ENCODE data around the gene KRT16. TPM values are rescaled to one million over a fixed set of nuclear protein-coding genes. Genes with fewer than 3 reads are reported as not detected.

Gene KRT16
- total RNA-seq, 1 donor from 2014 or later: not detected

DNA sequence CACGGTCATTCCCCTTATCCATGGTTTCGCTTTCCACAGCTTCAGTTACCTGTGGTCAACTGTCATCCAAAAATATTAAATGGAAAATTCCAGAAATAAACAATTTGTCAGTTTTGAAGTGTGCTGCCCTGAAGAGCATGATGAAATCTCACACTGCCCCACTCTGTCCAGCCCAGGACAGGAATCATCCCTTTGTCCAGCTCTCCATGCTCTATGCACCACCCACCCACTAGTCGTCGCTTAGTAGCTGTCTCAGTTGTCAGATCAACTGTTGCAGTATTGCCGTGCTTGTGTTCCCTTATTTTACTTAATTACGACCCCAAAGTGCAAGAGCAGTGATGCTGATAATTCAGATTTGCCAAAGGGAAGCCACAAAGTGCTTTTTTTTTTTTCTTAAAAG lies 51.0 kb downstream of the KRT16 start:
- no peak for DNase-seq
- Mint-ChIP-seq H3K4me3 (ENCODE audit: unreplicated experiment) (no peak overlapping the region), H3K9me3 (ENCODE audit: unreplicated experiment) (peaks cover 1% of the 10 kb centered on the region), H3K27me3 (ENCODE audit: unreplicated experiment) (no peaks in the 10 kb centered on the region), H3K4me1 (ENCODE audit: low read depth, unreplicated experiment) (no peaks in the 10 kb centered on the region), H3K27ac (ENCODE audit: unreplicated experiment) (no peak overlapping the region), H3K36me3 (ENCODE audit: unreplicated experiment) (no peaks in the 10 kb centered on the region)
- TF ChIP-seq, protein P1, sequence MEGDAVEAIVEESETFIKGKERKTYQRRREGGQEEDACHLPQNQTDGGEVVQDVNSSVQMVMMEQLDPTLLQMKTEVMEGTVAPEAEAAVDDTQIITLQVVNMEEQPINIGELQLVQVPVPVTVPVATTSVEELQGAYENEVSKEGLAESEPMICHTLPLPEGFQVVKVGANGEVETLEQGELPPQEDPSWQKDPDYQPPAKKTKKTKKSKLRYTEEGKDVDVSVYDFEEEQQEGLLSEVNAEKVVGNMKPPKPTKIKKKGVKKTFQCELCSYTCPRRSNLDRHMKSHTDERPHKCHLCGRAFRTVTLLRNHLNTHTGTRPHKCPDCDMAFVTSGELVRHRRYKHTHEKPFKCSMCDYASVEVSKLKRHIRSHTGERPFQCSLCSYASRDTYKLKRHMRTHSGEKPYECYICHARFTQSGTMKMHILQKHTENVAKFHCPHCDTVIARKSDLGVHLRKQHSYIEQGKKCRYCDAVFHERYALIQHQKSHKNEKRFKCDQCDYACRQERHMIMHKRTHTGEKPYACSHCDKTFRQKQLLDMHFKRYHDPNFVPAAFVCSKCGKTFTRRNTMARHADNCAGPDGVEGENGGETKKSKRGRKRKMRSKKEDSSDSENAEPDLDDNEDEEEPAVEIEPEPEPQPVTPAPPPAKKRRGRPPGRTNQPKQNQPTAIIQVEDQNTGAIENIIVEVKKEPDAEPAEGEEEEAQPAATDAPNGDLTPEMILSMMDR (IDR thresholded peaks at IDR 0.05; ENCODE audit: partially characterized antibody, unreplicated experiment): no peak

Other genes with a start within 250 kb of the KRT16 start
- 0.61 TPM for gene KRT33B, start 243.0 kb downstream of the KRT16 start, total RNA-seq (ENCODE audit: unreplicated experiment)
- gene KRT34, start 230.5 kb downstream of the KRT16 start, total RNA-seq (ENCODE audit: unreplicated experiment): not detected
- gene KRT31, start 215.2 kb downstream of the KRT16 start, total RNA-seq (ENCODE audit: unreplicated experiment): not detected
- gene KRT37, start 188.2 kb downstream of the KRT16 start, total RNA-seq (ENCODE audit: unreplicated experiment): not detected
- not detected for gene KRT38, start 171.8 kb downstream of the KRT16 start, total RNA-seq (ENCODE audit: unreplicated experiment)
- not detected for gene KRT32, start 145.4 kb downstream of the KRT16 start, total RNA-seq (ENCODE audit: unreplicated experiment)
- gene KRT35, start 131.6 kb downstream of the KRT16 start, total RNA-seq (ENCODE audit: unreplicated experiment): not detected
- gene KRT36, start 122.9 kb downstream of the KRT16 start, total RNA-seq (ENCODE audit: unreplicated experiment): not detected
- gene KRT13, start 107.2 kb downstream of the KRT16 start, total RNA-seq (ENCODE audit: unreplicated experiment): not detected
- gene KRT15, start 93.9 kb downstream of the KRT16 start, total RNA-seq (ENCODE audit: unreplicated experiment): not detected
- gene KRT19, start 84.5 kb downstream of the KRT16 start, total RNA-seq (ENCODE audit: unreplicated experiment): 0.69 TPM
- gene KRT9, start 40.7 kb downstream of the KRT16 start, total RNA-seq (ENCODE audit: unreplicated experiment): not detected
- gene KRT14, start 25.9 kb downstream of the KRT16 start, total RNA-seq (ENCODE audit: unreplicated experiment): not detected
- not detected for gene KRT17, start 11.8 kb upstream of the KRT16 start, total RNA-seq (ENCODE audit: unreplicated experiment)
- gene EIF1, start 76.1 kb upstream of the KRT16 start, total RNA-seq (ENCODE audit: unreplicated experiment): 1,088 TPM
- gene GAST, start 99.6 kb upstream of the KRT16 start, total RNA-seq (ENCODE audit: unreplicated experiment): not detected
- gene HAP1, start 121.9 kb upstream of the KRT16 start, total RNA-seq (ENCODE audit: unreplicated experiment): 0.76 TPM
- 252 TPM for gene JUP, start 173.9 kb upstream of the KRT16 start, total RNA-seq (ENCODE audit: unreplicated experiment)
- 5.6 TPM for gene P3H4, start 199.2 kb upstream of the KRT16 start, total RNA-seq (ENCODE audit: unreplicated experiment)
- 28.5 TPM for gene FKBP10, start 200.2 kb upstream of the KRT16 start, total RNA-seq (ENCODE audit: unreplicated experiment)
- gene NT5C3B, start 223.5 kb upstream of the KRT16 start, total RNA-seq (ENCODE audit: unreplicated experiment): 165 TPM
- not detected for gene KLHL10, start 225.1 kb upstream of the KRT16 start, total RNA-seq (ENCODE audit: unreplicated experiment)